SK-N-SH treated with all-trans-retinoic acid at 6 μM for 48 hours (cell line): ENCODE data around the gene KCMF1.

Source experiments
- CSRNP3 ChIP-seq: fragments of 250-450 bp; sonication (Bioruptor Pico); IDR thresholded peaks from 2 replicates; pipeline ENCODE4 v1.5.1; 2021; ENCODE audit warnings: mild to moderate bottlenecking, moderate library complexity
- ESRRG ChIP-seq: fragments of 250-450 bp; sonication (Bioruptor Pico); IDR thresholded peaks from 2 replicates; pipeline ENCODE4 v1.6.1; 2021; ENCODE audit warnings: mild to moderate bottlenecking
- GLIS3 ChIP-seq: fragments of 250-450 bp; sonication (Bioruptor Pico); IDR thresholded peaks from 2 replicates; pipeline ENCODE4 v1.5.0; 2020; ENCODE audit warnings: mild to moderate bottlenecking, moderate library complexity
- OSR1 ChIP-seq: fragments of 250-450 bp; sonication (Bioruptor Pico); IDR thresholded peaks from 2 replicates; pipeline ENCODE4 v1.8.0; 2022; ENCODE audit warnings: moderate library complexity, mild to moderate bottlenecking, inconsistent platforms
- RARB ChIP-seq: fragments of 250-450 bp; sonication (Bioruptor Pico); IDR thresholded peaks from 2 replicates; pipeline ENCODE4 v1.8.0; 2021; ENCODE audit warnings: mild to moderate bottlenecking, moderate library complexity
- SNAI2 ChIP-seq: fragments of 250-450 bp; sonication (Bioruptor Pico); IDR thresholded peaks from 2 replicates; pipeline ENCODE4 v1.5.0; 2020; ENCODE audit warnings: mild to moderate bottlenecking, moderate library complexity
- TSHZ2 ChIP-seq: fragments of 250-450 bp; sonication (Bioruptor Pico); IDR thresholded peaks from 2 replicates; pipeline ENCODE4 v1.5.0; 2020; ENCODE audit warnings: mild to moderate bottlenecking, moderate library complexity
- ZC3H10 ChIP-seq: fragments of 250-450 bp; sonication (Bioruptor Pico); IDR thresholded peaks from 2 replicates; pipeline ENCODE4 v1.5.1; 2021; ENCODE audit warnings: mild to moderate bottlenecking, moderate library complexity
- ZFP3 ChIP-seq: fragments of 250-450 bp; sonication (Bioruptor Pico); IDR thresholded peaks from 2 replicates; pipeline ENCODE4 v1.5.0; 2020; ENCODE audit warnings: mild to moderate bottlenecking, moderate library complexity
- ZFP30 ChIP-seq: fragments of 450-650 bp; formaldehyde crosslinking; IDR thresholded peaks from 2 replicates; pipeline ENCODE4 v1.5.0; 2022; ENCODE audit warnings: mild to moderate bottlenecking, moderate library complexity
- ZNF70 ChIP-seq: fragments of 450-650 bp; formaldehyde crosslinking; IDR thresholded peaks from 2 replicates; pipeline ENCODE4 v1.5.0; 2020; ENCODE audit warnings: mild to moderate bottlenecking, moderate library complexity
- ZNF8 ChIP-seq: fragments of 450-650 bp; formaldehyde crosslinking; IDR thresholded peaks from 2 replicates; pipeline ENCODE4 v1.5.0; 2020; ENCODE audit warnings: mild to moderate bottlenecking, moderate library complexity
- TF ChIP-seq, protein P1 (sequence below): fragments of 250-450 bp; sonication (Bioruptor Pico); IDR thresholded peaks from 2 replicates; pipeline ENCODE4 v1.8.0; 2020; ENCODE audit warnings: mild to moderate bottlenecking, moderate library complexity, borderline replicate concordance
- TF ChIP-seq, protein P2 (sequence below): fragments of 250-450 bp; sonication (Bioruptor Pico); IDR thresholded peaks from 2 replicates; pipeline ENCODE4 v1.5.1; 2020; ENCODE audit warnings: low read depth, mild to moderate bottlenecking, moderate library complexity

DNA sequence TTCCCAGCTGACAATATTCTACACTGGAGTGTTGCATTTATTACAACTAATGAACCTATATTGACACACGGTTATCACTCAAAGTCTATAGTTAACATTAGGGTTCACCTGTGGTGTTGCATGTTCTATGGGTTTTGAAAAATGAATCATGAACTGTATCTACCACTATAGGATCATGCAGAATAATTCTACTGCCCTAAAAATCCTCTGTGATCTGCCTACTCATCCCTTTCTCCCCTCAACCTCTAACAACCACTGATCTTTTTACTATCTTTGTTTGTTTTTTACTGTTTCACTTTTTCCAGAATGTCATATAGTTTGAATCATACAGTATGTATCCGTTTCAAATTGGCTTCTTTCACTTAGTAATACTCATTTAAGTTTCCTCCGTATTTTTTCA lies 114.6 kb downstream of the KCMF1 start:
- TF ChIP-seq OSR1: no peak
- TF ChIP-seq, protein P1, sequence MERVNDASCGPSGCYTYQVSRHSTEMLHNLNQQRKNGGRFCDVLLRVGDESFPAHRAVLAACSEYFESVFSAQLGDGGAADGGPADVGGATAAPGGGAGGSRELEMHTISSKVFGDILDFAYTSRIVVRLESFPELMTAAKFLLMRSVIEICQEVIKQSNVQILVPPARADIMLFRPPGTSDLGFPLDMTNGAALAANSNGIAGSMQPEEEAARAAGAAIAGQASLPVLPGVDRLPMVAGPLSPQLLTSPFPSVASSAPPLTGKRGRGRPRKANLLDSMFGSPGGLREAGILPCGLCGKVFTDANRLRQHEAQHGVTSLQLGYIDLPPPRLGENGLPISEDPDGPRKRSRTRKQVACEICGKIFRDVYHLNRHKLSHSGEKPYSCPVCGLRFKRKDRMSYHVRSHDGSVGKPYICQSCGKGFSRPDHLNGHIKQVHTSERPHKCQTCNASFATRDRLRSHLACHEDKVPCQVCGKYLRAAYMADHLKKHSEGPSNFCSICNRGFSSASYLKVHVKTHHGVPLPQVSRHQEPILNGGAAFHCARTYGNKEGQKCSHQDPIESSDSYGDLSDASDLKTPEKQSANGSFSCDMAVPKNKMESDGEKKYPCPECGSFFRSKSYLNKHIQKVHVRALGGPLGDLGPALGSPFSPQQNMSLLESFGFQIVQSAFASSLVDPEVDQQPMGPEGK (CRISPR knock-in tag): no peak
- TF ChIP-seq, protein P2, sequence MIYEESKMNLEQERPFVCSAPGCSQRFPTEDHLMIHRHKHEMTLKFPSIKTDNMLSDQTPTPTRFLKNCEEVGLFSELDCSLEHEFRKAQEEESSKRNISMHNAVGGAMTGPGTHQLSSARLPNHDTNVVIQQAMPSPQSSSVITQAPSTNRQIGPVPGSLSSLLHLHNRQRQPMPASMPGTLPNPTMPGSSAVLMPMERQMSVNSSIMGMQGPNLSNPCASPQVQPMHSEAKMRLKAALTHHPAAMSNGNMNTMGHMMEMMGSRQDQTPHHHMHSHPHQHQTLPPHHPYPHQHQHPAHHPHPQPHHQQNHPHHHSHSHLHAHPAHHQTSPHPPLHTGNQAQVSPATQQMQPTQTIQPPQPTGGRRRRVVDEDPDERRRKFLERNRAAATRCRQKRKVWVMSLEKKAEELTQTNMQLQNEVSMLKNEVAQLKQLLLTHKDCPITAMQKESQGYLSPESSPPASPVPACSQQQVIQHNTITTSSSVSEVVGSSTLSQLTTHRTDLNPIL: no peak
- no peak for TF ChIP-seq RARB (CRISPR knock-in tag)
- no peak for TF ChIP-seq SNAI2 (CRISPR knock-in tag)
- TF ChIP-seq ZFP3 (CRISPR knock-in tag): no peak
- no peak for TF ChIP-seq ZC3H10 (CRISPR knock-in tag)
- TF ChIP-seq CSRNP3 (CRISPR knock-in tag): no peak
- no peak for TF ChIP-seq ZFP30 (CRISPR knock-in tag)
- TF ChIP-seq ZNF70 (CRISPR knock-in tag): no peak
- TF ChIP-seq ESRRG (CRISPR knock-in tag): no peak
- no peak for TF ChIP-seq TSHZ2 (CRISPR knock-in tag)
- TF ChIP-seq ZNF8 (CRISPR knock-in tag): no peak
- TF ChIP-seq GLIS3 (CRISPR knock-in tag): no peak
